PC-9 (cell line): ENCODE data around the gene KCNC3. TPM values are rescaled to one million over a fixed set of nuclear protein-coding genes. Genes with fewer than 3 reads are reported as not detected.
A peak's percentile ranks its signal among the peaks of the same experiment; 100 is the strongest.

Experiments used
- BruUV-seq: library from RNA; stranded (reverse); fragments of 400-500 nt; replicated peaks from 2 replicates; lab custom pipeline; 2021; lab: Mats Ljungman, UMichigan
- CTCF ChIA-PET: fragments of 300-600 bp; sonication (Branson Sonifier 250); formaldehyde crosslinking; loops from one replicate; lab custom pipeline; 2022; ENCODE audit warnings: antibody characterized with exemption; lab: Charles Lee
- POLR2A ChIA-PET: fragments of 300-600 bp; sonication (Branson Sonifier 250); formaldehyde crosslinking; loops from one replicate; lab custom pipeline; 2022; ENCODE audit warnings: antibody characterized with exemption; ENCODE audit not compliant: unreplicated experiment; lab: Charles Lee
- DNase-seq, 2 experiments: peaks; one replicate each; pipeline versions ENCODE4 v3.0.0 to v3.0.0-alpha.2; 2015 to 2022; ENCODE audit warnings: mixed read lengths in 1 of 2
- H2AFZ ChIP-seq: fragments of 200-600 bp; sonication (generic); 2 replicates; pipeline ENCODE4 v1.8.1; 2017; ENCODE audit warnings: antibody characterized with exemption
- H3F3A ChIP-seq: fragments of 200-600 bp; sonication (generic); 2 replicates; pipeline ENCODE4 v1.8.1; 2017; ENCODE audit warnings: antibody characterized with exemption, mild to moderate bottlenecking, low read depth; ENCODE audit not compliant: insufficient read depth
- H3K27ac ChIP-seq: fragments of 200-600 bp; sonication (generic); 2 replicates; pipeline ENCODE4 v1.6.1; 2016; ENCODE audit warnings: mixed run types
- H3K27me3 ChIP-seq: fragments of 200-600 bp; sonication (generic); 2 replicates; pipeline ENCODE4 v1.6.1; 2016; ENCODE audit warnings: low read depth, mixed run types; ENCODE audit not compliant: insufficient read depth
- H3K36me3 ChIP-seq: fragments of 200-600 bp; sonication (generic); 2 replicates; pipeline ENCODE4 v1.6.1; 2016; ENCODE audit warnings: low read depth, mixed run types
- H3K4me1 ChIP-seq: fragments of 200-600 bp; sonication (generic); replicated peaks from 2 replicates; pipeline ENCODE4 v1.6.1; 2016; ENCODE audit warnings: mixed run types; ENCODE audit not compliant: insufficient read depth
- H3K4me2 ChIP-seq: fragments of 200-600 bp; sonication (generic); 2 replicates; pipeline ENCODE4 v1.6.1; 2017; ENCODE audit warnings: mixed run types
- H3K4me3 ChIP-seq: fragments of 200-600 bp; sonication (generic); 2 replicates; pipeline ENCODE4 v1.6.1; 2016; ENCODE audit warnings: mixed run types
- H3K79me2 ChIP-seq: fragments of 200-600 bp; sonication (generic); 2 replicates; pipeline ENCODE4 v1.6.1; 2017; ENCODE audit warnings: low read depth, mixed run types
- H3K9me2 ChIP-seq: fragments of 200-600 bp; sonication (generic); 2 replicates; pipeline ENCODE4 v1.8.1; 2017; ENCODE audit warnings: mild to moderate bottlenecking; ENCODE audit not compliant: insufficient read depth
- H3K9me3 ChIP-seq: fragments of 200-600 bp; sonication (generic); 2 replicates; pipeline ENCODE4 v1.8.1; 2016; ENCODE audit warnings: low read depth; ENCODE audit not compliant: insufficient read depth
- H4K20me1 ChIP-seq: fragments of 200-600 bp; sonication (generic); 2 replicates; pipeline ENCODE4 v1.8.1; 2017; ENCODE audit not compliant: insufficient read depth
- EZH2 ChIP-seq: fragments of 200-600 bp; sonication (generic); IDR thresholded peaks from 2 replicates; pipeline ENCODE4 v1.8.0; 2017; ENCODE audit warnings: antibody characterized with exemption, low read depth
- intact Hi-C: fragments of 100-400 bp; cut with micrococcal nuclease; formaldehyde crosslinking; loops from one replicate; pipeline ENCODE4 v1.10.0; 2022; ENCODE audit not compliant: unreplicated experiment
- total RNA-seq: library from RNA; stranded (reverse); gene quantifications from 2 replicates; pipeline ENCODE4 v1.2.3, GENCODE V29; 2021
- TF ChIP-seq, protein P1 (sequence below): fragments of 200-600 bp; sonication (generic); conservative IDR thresholded peaks from 2 replicates; pipeline ENCODE4 v1.6.1; 2017; ENCODE audit warnings: mixed run types, antibody characterized with exemption, mild to moderate bottlenecking, moderate library complexity

KCNC3 gene
- total RNA-seq, 1 experiment from 2014 or later: 9.0 TPM

DNA sequence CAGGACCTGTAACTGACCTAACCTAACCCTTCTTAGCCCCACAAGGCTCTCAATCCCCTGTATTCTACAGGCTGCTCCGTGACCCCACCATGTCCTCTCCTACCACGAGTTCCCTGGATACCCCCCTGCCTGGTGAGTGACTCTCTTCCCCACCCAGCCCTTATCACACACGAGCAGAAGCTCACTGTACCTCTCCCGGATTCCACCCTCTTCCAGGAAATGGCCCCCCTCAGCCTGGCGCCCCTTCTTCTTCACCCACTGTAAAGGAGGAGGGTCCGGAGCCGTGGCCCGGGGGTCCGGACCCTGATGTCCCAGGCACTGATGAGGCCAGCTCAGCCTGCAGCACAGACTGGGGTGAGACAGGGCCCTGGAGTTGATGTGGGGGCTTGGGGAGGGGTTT, 48.3 kb upstream of the KCNC3 start:
- Histone ChIP-seq H3K4me2 (peak overlapping the region; percentile 52), H3K36me3 (peaks cover 28% of the 10 kb centered on the region), H3K9me3 (no peaks in the 10 kb centered on the region), H2AFZ (no peak overlapping the region), H3K27ac (no peak overlapping the region), H3K79me2 (peaks cover 12% of the 10 kb centered on the region), H3K4me3 (no peak overlapping the region), H4K20me1 (peaks cover 25% of the 10 kb centered on the region), H3K9me2 (no peaks in the 10 kb centered on the region), H3K27me3 (no peaks in the 10 kb centered on the region), H3K4me1 (0 out of 2 replicates have a peak, but pooled peaks cover 6% of the 10 kb centered on the region), H3F3A (peaks cover 15% of the 10 kb centered on the region)
- no TSS peak for BruUV-seq
- no peak for DNase-seq
- POLR2A ChIA-PET: no interaction called here
- intact Hi-C loops: loop anchor here (2.0 kb wide), 1 partner anchor 133 kb away; the partner anchor contains the start of gene JOSD2
- TF ChIP-seq, protein P1, sequence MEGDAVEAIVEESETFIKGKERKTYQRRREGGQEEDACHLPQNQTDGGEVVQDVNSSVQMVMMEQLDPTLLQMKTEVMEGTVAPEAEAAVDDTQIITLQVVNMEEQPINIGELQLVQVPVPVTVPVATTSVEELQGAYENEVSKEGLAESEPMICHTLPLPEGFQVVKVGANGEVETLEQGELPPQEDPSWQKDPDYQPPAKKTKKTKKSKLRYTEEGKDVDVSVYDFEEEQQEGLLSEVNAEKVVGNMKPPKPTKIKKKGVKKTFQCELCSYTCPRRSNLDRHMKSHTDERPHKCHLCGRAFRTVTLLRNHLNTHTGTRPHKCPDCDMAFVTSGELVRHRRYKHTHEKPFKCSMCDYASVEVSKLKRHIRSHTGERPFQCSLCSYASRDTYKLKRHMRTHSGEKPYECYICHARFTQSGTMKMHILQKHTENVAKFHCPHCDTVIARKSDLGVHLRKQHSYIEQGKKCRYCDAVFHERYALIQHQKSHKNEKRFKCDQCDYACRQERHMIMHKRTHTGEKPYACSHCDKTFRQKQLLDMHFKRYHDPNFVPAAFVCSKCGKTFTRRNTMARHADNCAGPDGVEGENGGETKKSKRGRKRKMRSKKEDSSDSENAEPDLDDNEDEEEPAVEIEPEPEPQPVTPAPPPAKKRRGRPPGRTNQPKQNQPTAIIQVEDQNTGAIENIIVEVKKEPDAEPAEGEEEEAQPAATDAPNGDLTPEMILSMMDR: no peak
- no peak for TF ChIP-seq EZH2
- CTCF ChIA-PET: interaction anchor here (0.5 kb wide), 1 partner anchor 211 kb away, joined by 3 read pairs; no protein-coding TSS in a partner anchor

DNA sequence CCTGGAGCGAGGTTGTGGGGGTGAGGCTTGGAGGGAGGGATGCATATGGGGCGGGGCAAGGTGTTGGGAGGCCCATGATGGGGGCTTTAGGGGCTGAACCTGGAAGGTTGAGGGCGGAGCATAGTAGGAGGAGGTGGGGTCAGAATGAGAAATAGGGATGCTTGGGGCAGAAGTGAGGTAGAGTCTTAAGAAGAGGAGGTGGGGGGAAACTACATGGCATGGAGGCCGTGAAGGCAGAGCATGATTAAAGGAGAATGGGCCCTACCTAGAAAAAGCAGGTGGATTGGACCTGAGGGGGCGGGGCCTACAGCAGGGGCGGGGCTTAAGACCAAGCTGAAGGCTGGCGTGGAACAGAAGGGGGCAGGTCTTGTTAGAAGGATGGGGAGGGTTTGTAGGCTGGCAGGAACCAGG, 47.9 kb upstream of the KCNC3 start:
- CTCF ChIA-PET: interaction anchor here (0.5 kb wide), 1 partner anchor 211 kb away, joined by 3 read pairs; no protein-coding TSS in a partner anchor
- BruUV-seq: no TSS peak
- DNase-seq: no peak
- H2AFZ ChIP-seq: no peak overlapping the region
- H3K4me3 ChIP-seq: peak overlapping the region; percentile 42; the same call in 1 of the 2 replicates
- no peak overlapping the region for H3K27ac ChIP-seq
- peaks cover 28% of the 10 kb centered on the region for H3K36me3 ChIP-seq
- H3K9me2 ChIP-seq: no peaks in the 10 kb centered on the region
- 0 out of 2 replicates have a peak, but pooled peaks cover 6% of the 10 kb centered on the region for H3K4me1 ChIP-seq
- POLR2A ChIA-PET: no interaction called here
- H3F3A ChIP-seq: peaks cover 11% of the 10 kb centered on the region
- intact Hi-C loops: loop anchor here (2.0 kb wide), 1 partner anchor 134 kb away; the partner anchor contains the start of gene JOSD2
- peaks cover 25% of the 10 kb centered on the region for H4K20me1 ChIP-seq
- peaks cover 12% of the 10 kb centered on the region for H3K79me2 ChIP-seq
- H3K9me3 ChIP-seq: no peaks in the 10 kb centered on the region
- H3K27me3 ChIP-seq: no peaks in the 10 kb centered on the region
- TF ChIP-seq, protein P1: no peak
- no peak for TF ChIP-seq EZH2
- H3K4me2 ChIP-seq: peak overlapping the region; percentile 52

DNA sequence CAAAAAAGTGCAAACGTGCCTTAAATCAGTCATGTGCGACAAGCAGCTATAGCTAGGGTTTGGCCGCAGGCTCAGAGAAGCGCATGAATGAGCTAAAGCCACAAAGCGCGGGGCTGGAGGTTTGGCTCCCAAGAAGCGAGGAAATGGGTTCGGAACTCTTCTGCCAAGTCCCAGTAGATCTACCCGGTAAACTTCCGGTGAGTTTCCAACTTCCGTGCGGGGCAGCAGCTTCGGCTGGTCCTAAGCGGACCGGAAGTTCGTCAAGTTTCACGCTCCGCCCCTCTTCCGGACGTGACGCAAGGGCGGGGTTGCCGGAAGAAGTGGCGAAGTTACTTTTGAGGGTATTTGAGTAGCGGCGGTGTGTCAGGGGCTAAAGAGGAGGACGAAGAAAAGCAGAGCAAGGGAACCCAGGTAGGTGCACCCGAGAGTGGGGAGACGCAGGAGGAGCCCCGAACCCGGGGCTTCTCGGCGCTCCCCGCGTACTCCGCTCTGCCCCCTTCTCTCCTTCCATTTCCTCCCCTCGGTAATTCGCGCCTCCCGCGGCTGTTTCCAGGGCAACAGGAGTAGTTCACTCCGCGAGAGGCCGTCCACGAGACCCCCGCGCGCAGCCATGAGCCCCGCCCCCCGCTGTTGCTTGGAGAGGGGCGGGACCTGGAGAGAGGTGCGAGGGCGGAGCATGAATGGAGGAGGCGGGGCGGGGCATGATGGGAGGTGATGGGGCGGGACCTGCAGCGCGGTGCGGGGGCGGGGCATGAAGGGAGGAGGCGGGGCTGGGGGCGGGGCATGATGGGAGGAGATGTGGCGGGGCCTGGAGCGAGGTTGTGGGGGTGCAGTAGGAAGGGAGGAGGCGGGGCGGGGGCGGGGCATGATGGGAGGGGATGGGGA, 47.2 kb upstream of the KCNC3 start, which contains the start of gene NR1H2:
Gene NR1H2 (plus strand): TSS at position 292 of the 885 bp plus-strand sequence. CDS start 1,149 bp downstream, outside the sequence.
- H3K79me2 ChIP-seq: peaks cover 12% of the 10 kb centered on the region
- peak within 1 kb of the TSS; percentile 78 for H3K4me2 ChIP-seq
- 0 out of 2 replicates have a peak, but pooled peaks cover 6% of the 10 kb centered on the region for H3K4me1 ChIP-seq
- no peaks in the 10 kb centered on the region for H3K9me3 ChIP-seq
- peak within 1 kb of the TSS; percentile 89 for H2AFZ ChIP-seq
- H3K9me2 ChIP-seq: no peaks in the 10 kb centered on the region
- ChIA-PET POLR2A (no interaction called here), CTCF (interaction anchor here (0.6 to 0.7 kb wide), 2 partner anchors 84 to 406 kb away, joined by 3 to 5 read pairs; no protein-coding TSS in a partner anchor)
- intact Hi-C loops: loop anchor here (1.0 to 2.0 kb wide), 2 partner anchors 8 to 134 kb away; partner anchors contain the start of genes JOSD2 and POLD1
- no peaks in the 10 kb centered on the region for H3K27me3 ChIP-seq
- peak within 1 kb of the TSS; percentile 99 for H3K4me3 ChIP-seq
- TF ChIP-seq, protein P1: no peak
- no peak for TF ChIP-seq EZH2
- BruUV-seq: TSS peak; percentile 82
- peak within 1 kb of the TSS; percentile 98 for H3K27ac ChIP-seq
- peaks cover 25% of the 10 kb centered on the region for H4K20me1 ChIP-seq
- DNase-seq: peak; percentile 89 to 94
- peaks cover 25% of the 10 kb centered on the region for H3K36me3 ChIP-seq
- H3F3A ChIP-seq: peaks cover 11% of the 10 kb centered on the region
